ENCODE results near the gene LRP8.

Gene LRP8

GRCh38 chr1:53278298-53278725, 49.6 kb downstream of the LRP8 start:
- no peaks in the 10 kb centered on the region for H3K4me1 ChIP-seq (ENCODE audit: insufficient read depth, low read length, poor library complexity, severe bottlenecking)
- H3F3A ChIP-seq (ENCODE audit: low read depth): no peaks in the 10 kb centered on the region
- no peaks in the 10 kb centered on the region for H3K27me3 ChIP-seq (ENCODE audit: insufficient read depth, low read length, poor library complexity, severe bottlenecking)
- H3K36me3 ChIP-seq (ENCODE audit: insufficient read depth, low read length): peaks cover 75% of the 10 kb centered on the region; the same call in 1 of the 2 replicates
- no peaks in the 10 kb centered on the region for H3K9me2 ChIP-seq (replicated peaks; ENCODE audit: low read depth, low read length)
- H3K4me2 ChIP-seq (ENCODE audit: low read depth, low read length, poor library complexity, severe bottlenecking): no peak overlapping the region
- no peaks in the 10 kb centered on the region for H4K20me1 ChIP-seq (ENCODE audit: insufficient read depth, low read length, poor library complexity, severe bottlenecking)
- H3K79me2 ChIP-seq (ENCODE audit: insufficient read depth, low read length): no peaks in the 10 kb centered on the region
- no peak overlapping the region for H3K4me3 ChIP-seq (ENCODE audit: low read length, poor library complexity, severe bottlenecking)
- TF ChIP-seq EZH2phosphoT487 (IDR thresholded peaks at IDR 0.05; ENCODE audit: borderline replicate concordance) (no peak), CTCF (conservative IDR thresholded peaks at IDR 0.05; ENCODE audit: low read length) (peak; percentile 97)
- H3K9ac ChIP-seq (ENCODE audit: low read depth, low read length, poor library complexity, severe bottlenecking): no peak overlapping the region
- H3K9me3 ChIP-seq (ENCODE audit: insufficient read depth, low read depth, low read length): no peaks in the 10 kb centered on the region
- no peak overlapping the region for H2AFZ ChIP-seq (ENCODE audit: low read length)

- H3K4me2 ChIP-seq (ENCODE audit: low read depth, low read length, poor library complexity, severe bottlenecking): no peak overlapping the region
- H2AFZ ChIP-seq (ENCODE audit: low read length): no peak overlapping the region
- no peaks in the 10 kb centered on the region for H3K79me2 ChIP-seq (ENCODE audit: insufficient read depth, low read length)
- no peaks in the 10 kb centered on the region for H3K9me3 ChIP-seq (ENCODE audit: insufficient read depth, low read depth, low read length)
- no peaks in the 10 kb centered on the region for H3K9me2 ChIP-seq (replicated peaks; ENCODE audit: low read depth, low read length)
- no peaks in the 10 kb centered on the region for H3K27me3 ChIP-seq (ENCODE audit: insufficient read depth, low read length, poor library complexity, severe bottlenecking)
- peaks cover 81% of the 10 kb centered on the region; the same call in 1 of the 2 replicates for H3K36me3 ChIP-seq (ENCODE audit: insufficient read depth, low read length)
- no peaks in the 10 kb centered on the region for H3K4me1 ChIP-seq (ENCODE audit: insufficient read depth, low read length, poor library complexity, severe bottlenecking)
- no peak overlapping the region for H3K4me3 ChIP-seq (ENCODE audit: low read length, poor library complexity, severe bottlenecking)
- H4K20me1 ChIP-seq (ENCODE audit: insufficient read depth, low read length, poor library complexity, severe bottlenecking): no peaks in the 10 kb centered on the region
- no peaks in the 10 kb centered on the region for H3F3A ChIP-seq (ENCODE audit: low read depth)
- H3K9ac ChIP-seq (ENCODE audit: low read depth, low read length, poor library complexity, severe bottlenecking): no peak overlapping the region
- TF ChIP-seq EZH2phosphoT487 (IDR thresholded peaks at IDR 0.05; ENCODE audit: borderline replicate concordance) (no peak), CTCF (conservative IDR thresholded peaks at IDR 0.05; ENCODE audit: low read length) (no peak)
Observed at GRCh38 chr1:53277326-53277725, 50.5 kb downstream of the LRP8 start.

- no peak overlapping the region for H3K4me3 ChIP-seq (ENCODE audit: low read length, poor library complexity, severe bottlenecking)
Observed at GRCh38 chr1:53276902-53277281, 51.0 kb downstream of the LRP8 start.

More at GRCh38 chr1:53276902-53277281, 51.0 kb downstream of the LRP8 start:
- Histone ChIP-seq H3K4me2 (ENCODE audit: low read depth, low read length, poor library complexity, severe bottlenecking) (no peak overlapping the region), H3F3A (ENCODE audit: low read depth) (no peaks in the 10 kb centered on the region), H3K79me2 (ENCODE audit: insufficient read depth, low read length) (no peaks in the 10 kb centered on the region), H3K9me3 (ENCODE audit: insufficient read depth, low read depth, low read length) (no peaks in the 10 kb centered on the region), H3K36me3 (ENCODE audit: insufficient read depth, low read length) (peaks cover 77% of the 10 kb centered on the region; the same call in 1 of the 2 replicates), H3K27me3 (ENCODE audit: insufficient read depth, low read length, poor library complexity, severe bottlenecking) (no peaks in the 10 kb centered on the region), H2AFZ (ENCODE audit: low read length) (no peak overlapping the region), H3K4me1 (ENCODE audit: insufficient read depth, low read length, poor library complexity, severe bottlenecking) (no peaks in the 10 kb centered on the region), H3K9ac (ENCODE audit: low read depth, low read length, poor library complexity, severe bottlenecking) (no peak overlapping the region), H4K20me1 (ENCODE audit: insufficient read depth, low read length, poor library complexity, severe bottlenecking) (no peaks in the 10 kb centered on the region), H3K9me2 (replicated peaks; ENCODE audit: low read depth, low read length) (no peaks in the 10 kb centered on the region)
- TF ChIP-seq EZH2phosphoT487 (IDR thresholded peaks at IDR 0.05; ENCODE audit: borderline replicate concordance): no peak
- TF ChIP-seq CTCF (conservative IDR thresholded peaks at IDR 0.05; ENCODE audit: low read length): no peak
